ENCODE measurements around the gene C5orf15. TPM values are rescaled to one million over a fixed set of nuclear protein-coding genes. Genes with fewer than 3 reads are reported as not detected.

Gene C5orf15
- total and polyA plus RNA-seq, 9 of the 15 experiments (the other 6 are each of a cell fraction or from before 2014, with no cell fraction given): 23.3 to 50.7 (median 35.5) TPM

DNA sequence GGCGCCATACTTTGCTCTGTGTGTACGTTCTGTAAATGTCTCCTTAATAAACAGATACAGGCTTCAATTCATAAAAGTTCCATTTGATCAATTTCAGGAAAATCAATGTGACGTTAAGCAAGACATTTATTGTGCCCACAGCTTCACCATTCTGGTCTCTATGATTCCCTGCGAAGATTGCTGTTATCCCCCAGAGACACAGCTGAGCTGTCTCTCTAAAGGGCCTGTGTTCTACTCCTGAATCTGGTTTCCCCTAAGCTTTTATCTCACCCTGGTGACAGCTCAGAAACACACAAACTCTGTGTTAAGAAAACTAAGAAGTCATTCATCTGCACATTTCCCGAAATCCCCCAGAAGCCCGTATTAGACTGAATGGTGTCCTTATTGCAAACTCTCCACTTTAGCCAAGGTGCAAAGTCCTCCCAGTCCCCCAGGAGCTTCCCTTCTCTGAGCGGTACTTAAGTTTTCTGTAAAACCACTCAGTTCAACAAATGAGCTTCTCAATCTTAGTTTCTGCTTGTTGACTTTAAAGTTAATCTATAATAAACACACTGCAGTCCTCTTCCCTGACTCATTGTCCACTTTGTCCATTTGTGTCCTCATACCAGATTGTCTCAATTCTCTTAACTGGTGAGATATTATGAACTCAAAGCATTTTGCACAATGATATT lies 1.4 kb upstream of the C5orf15 start:
- no peaks in the 10 kb centered on the region; the same call in 1 of the 2 replicates for H4K20me1 ChIP-seq (replicated peaks; ENCODE audit: control insufficient read depth, insufficient read depth, low read length)
- H3K9me3 ChIP-seq (replicated peaks; ENCODE audit: control insufficient read depth, insufficient read depth, low read depth, low read length): no peaks in the 10 kb centered on the region
- in situ Hi-C loops (cut with MboI) (no loop called here), intact Hi-C loops (cut with micrococcal nuclease) (no loop called here)
- H3K36me3 ChIP-seq (ENCODE audit: control insufficient read depth, insufficient read depth, low read length): peaks cover 39% of the 10 kb centered on the region
- H3K9ac ChIP-seq (ENCODE audit: insufficient read depth in 1 of 2, low read depth in 2 of 2, low read length in 2 of 2): peak overlapping the region in 1 of 2 experiments; percentile 28; a peak in 1 of 4 replicates
- peaks cover 40% of the 10 kb centered on the region for H3K79me2 ChIP-seq (ENCODE audit: control insufficient read depth, insufficient read depth, low read length)
- ChIA-PET CTCF (ENCODE audit: low intra/inter-chr PET ratio) (no interaction called here), POLR2A (interaction anchor here (0.7 to 1.6 kb wide), 7 partner anchors 12 to 102 kb away, joined by 3 to 5 read pairs (median 3); no protein-coding TSS in a partner anchor)
- H3K27ac ChIP-seq (ENCODE audit: extremely low read depth, low read depth, low read length): peak overlapping the region; percentile 48; the same call in 2 of the 3 replicates
- ATAC-seq (no peak; the same call in 2 of the 3 replicates), FAIRE-seq (peak; percentile 51), DNase-seq (ENCODE audit: extremely low read depth in 1 of 4, low spot score in 3 of 4) (peak in 2 of 4 experiments; percentile 30 to 32)
- H3K4me1 ChIP-seq (replicated peaks in 1 of 2; ENCODE audit: control insufficient read depth in 2 of 2, insufficient read depth in 2 of 2, low read length in 2 of 2): peaks cover 7 to 8% of the 10 kb centered on the region in 2 experiments
- TSS peak; percentile 78 for BruUV-seq (replicated peaks)
- H3K4me2 ChIP-seq (ENCODE audit: insufficient read depth, low read length): no peak overlapping the region
- no peak overlapping the region for H3K4me3 ChIP-seq
- WGBS (ENCODE audit: insufficient coverage, low coverage, missing lambda C conversion rate): 44% methylated on average over 7 of the region's 7 CpGs
- no peaks in the 10 kb centered on the region for H3K9me1 ChIP-seq (ENCODE audit: control insufficient read depth, insufficient read depth, low read length)
- H2AFZ ChIP-seq (ENCODE audit: low read depth, low read length): no peak overlapping the region
- no peaks in the 10 kb centered on the region for H3K27me3 ChIP-seq (ENCODE audit: control insufficient read depth in 2 of 2, insufficient read depth in 2 of 2, low read length in 2 of 2)
- TF ChIP-seq KHSRP (IDR thresholded peaks at IDR 0.05) (no peak), FOXA3 (CRISPR knock-in tag; conservative IDR thresholded peaks at IDR 0.05 in 1 of 2, IDR thresholded peaks at IDR 0.05 in 1 of 2) (peak; percentile 35 to 90; a peak in 3 of 4 replicates), KDM1A (IDR thresholded peaks at IDR 0.05) (0 out of 4 replicates have a peak, but pooled peaks of 1 of the 2 experiments have one; percentile 9), TAL1 (IDR thresholded peaks at IDR 0.05) (peak; percentile 18; the same call in 1 of the 2 replicates), NCOR1 (IDR thresholded peaks at IDR 0.05) (0 out of 2 replicates have a peak, but pooled peaks have one; percentile 11), CBFA2T3 (IDR thresholded peaks at IDR 0.05) (peak; percentile 35; the same call in 1 of the 2 replicates), MIER1 (IDR thresholded peaks at IDR 0.05; ENCODE audit: low read depth) (no peak), GABPA (tag; conservative IDR thresholded peaks at IDR 0.05; ENCODE audit: low read depth) (no peak), GTF2E2 (tag; IDR thresholded peaks at IDR 0.05) (peak; percentile 37; the same call in 1 of the 2 replicates), IRF2 (CRISPR knock-in tag; IDR thresholded peaks at IDR 0.05) (no peak), TCF3 (CRISPR knock-in tag; IDR thresholded peaks at IDR 0.05) (peak; percentile 49; the same call in 1 of the 2 replicates), ZBTB17 (CRISPR knock-in tag; IDR thresholded peaks at IDR 0.05) (no peak), MYNN (IDR thresholded peaks at IDR 0.05) (no peak), MYNN (CRISPR knock-in tag; IDR thresholded peaks at IDR 0.05) (no peak), ZNF217 (CRISPR knock-in tag; IDR thresholded peaks at IDR 0.05) (no peak), KLF10 (CRISPR knock-in tag; IDR thresholded peaks at IDR 0.05) (no peak), PHB (CRISPR knock-in tag; IDR thresholded peaks at IDR 0.05) (no peak), ZNF668 (CRISPR knock-in tag; IDR thresholded peaks at IDR 0.05) (no peak), DPF2 (IDR thresholded peaks at IDR 0.05) (peak; percentile 44; the same call in 1 of the 2 replicates), POLR2AphosphoS5 (IDR thresholded peaks at IDR 0.05; ENCODE audit: control insufficient read depth, insufficient read depth, low read depth, low read length) (0 out of 2 replicates have a peak, but pooled peaks have one; percentile 18), MTF1 (CRISPR knock-in tag; IDR thresholded peaks at IDR 0.05; ENCODE audit: borderline replicate concordance) (no peak), ZNF778 (CRISPR knock-in tag; IDR thresholded peaks at IDR 0.05) (no peak), HDAC6 (IDR thresholded peaks at IDR 0.05; ENCODE audit: low read depth, low read length) (no peak), TAF7 (tag; IDR thresholded peaks at IDR 0.05) (no peak), GATAD2B (IDR thresholded peaks at IDR 0.05; ENCODE audit: borderline replicate concordance) (peak; percentile 18; the same call in 1 of the 2 replicates), RAD21 (CRISPR knock-in tag; conservative IDR thresholded peaks at IDR 0.05 in 1 of 2, IDR thresholded peaks at IDR 0.05 in 1 of 2) (no peak), ARID1B (IDR thresholded peaks at IDR 0.05) (peak; percentile 47), KLF1 (tag; IDR thresholded peaks at IDR 0.05) (no peak)

All from K562 (cell line).